GM21515 (cell line): ENCODE data around the gene ADAMTS7.
A peak's percentile ranks its signal among the peaks of the same experiment; 100 is the strongest.
"Not testable (repeated sequence)": the region's sequence is repeated elsewhere in the genome, so short reads cannot be mapped to it uniquely, and the experiment has no call there.

Source experiments
- ATAC-seq: cut with Tn5 transposase; IDR thresholded peaks from one replicate; pipeline ENCODE4 v1.9.1; 2021; ENCODE audit not compliant: unreplicated experiment

Gene ADAMTS7

DNA sequence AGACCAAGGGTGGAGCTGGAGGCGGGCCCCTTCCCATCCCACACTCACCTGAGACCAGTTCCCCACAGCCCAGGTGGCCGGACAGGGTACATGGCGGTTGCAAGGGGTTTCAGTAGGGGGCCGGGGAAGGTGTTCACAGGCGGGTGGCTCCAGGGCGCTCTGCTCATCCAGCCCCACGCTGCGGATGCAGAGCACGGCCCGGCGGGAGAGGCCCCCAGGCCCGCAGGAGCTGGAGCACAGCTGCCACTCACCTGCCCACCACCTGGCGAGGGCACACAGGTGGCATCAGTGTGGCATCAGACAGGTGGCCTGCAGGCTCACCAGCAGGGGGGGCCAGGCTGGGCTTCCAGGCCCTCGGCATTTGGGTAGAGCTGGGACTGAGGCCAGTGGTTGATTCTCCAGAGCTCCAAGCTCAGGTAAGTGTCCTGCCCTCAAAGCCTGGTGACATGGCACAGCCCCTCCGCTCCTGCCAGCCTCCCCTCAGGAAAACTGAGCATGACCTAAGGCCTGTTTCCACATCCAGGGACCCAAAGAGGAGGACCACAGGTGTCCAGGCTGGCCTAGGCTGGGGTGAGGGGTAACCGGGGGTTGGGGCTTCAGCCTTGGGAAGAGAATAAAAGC lies 43.8 kb downstream of the ADAMTS7 start:
- ATAC-seq: no peak

DNA sequence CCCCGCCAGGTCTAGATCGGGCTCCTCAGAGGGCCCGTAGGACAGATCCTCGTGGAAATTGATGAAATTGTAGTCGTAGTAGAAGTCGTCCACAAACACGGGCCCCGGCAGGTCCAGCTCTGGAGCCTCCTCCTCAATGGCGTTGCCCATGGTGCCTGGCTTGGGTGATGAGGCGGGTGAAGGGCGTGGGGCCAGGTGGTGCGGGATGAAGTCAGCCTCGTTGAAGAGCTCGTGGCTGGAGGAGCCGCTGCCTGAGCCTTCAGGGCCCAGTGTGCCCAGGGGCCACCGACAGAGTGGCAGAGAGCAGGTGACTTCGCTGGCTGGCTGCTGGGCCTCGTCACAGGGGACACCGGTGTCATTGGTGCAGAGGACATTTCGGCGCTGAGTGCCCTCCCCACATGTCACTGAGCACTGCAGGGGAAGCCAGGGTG lies 44.6 kb downstream of the ADAMTS7 start:
- ATAC-seq: not testable (repeated sequence)

GRCh38 chr15:78766041-78766440 lies 45.2 kb downstream of the ADAMTS7 start:
- ATAC-seq: no peak

DNA sequence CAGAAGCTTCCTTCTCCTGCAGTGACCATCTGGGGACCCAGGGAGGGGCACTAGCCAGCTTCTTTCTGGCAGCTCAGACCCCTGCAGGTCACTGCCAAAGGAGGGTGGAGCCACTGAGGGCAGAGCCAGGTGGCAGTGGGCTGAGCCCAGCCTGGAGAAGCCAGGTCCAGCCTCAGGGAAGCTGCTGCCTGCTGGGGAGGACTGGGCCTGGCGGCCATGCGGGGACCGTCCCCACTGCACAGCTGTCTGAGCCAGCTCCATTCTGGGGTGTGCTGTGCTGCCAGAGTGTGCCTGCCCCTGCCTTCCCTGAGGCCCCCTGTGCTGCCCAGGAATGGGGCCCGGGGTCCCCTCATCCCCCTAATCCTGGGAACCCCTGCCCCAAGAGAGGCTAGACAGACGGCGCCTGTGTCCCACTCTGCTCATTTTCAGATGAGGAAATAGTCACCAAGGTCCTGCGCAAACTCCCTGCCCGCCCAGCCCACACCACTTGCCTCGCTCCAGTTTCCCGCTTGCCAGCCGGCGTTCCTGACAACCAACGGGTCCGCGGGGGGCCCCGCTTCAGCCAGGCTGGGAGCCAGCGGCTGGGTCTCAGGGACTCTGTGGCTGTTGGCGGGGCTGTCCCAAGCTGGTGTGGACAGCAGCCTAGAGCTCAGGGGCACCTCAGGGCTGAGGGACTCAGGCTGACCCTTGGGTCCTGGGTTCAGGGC lies 46.0 kb downstream of the ADAMTS7 start:
- not testable (repeated sequence) for ATAC-seq

GRCh38 chr15:78764340-78765153 lies 46.7 kb downstream of the ADAMTS7 start:
- ATAC-seq: not testable (repeated sequence)

- ATAC-seq: no peak
Observed at GRCh38 chr15:78763796-78764241, 47.4 kb downstream of the ADAMTS7 start.

DNA sequence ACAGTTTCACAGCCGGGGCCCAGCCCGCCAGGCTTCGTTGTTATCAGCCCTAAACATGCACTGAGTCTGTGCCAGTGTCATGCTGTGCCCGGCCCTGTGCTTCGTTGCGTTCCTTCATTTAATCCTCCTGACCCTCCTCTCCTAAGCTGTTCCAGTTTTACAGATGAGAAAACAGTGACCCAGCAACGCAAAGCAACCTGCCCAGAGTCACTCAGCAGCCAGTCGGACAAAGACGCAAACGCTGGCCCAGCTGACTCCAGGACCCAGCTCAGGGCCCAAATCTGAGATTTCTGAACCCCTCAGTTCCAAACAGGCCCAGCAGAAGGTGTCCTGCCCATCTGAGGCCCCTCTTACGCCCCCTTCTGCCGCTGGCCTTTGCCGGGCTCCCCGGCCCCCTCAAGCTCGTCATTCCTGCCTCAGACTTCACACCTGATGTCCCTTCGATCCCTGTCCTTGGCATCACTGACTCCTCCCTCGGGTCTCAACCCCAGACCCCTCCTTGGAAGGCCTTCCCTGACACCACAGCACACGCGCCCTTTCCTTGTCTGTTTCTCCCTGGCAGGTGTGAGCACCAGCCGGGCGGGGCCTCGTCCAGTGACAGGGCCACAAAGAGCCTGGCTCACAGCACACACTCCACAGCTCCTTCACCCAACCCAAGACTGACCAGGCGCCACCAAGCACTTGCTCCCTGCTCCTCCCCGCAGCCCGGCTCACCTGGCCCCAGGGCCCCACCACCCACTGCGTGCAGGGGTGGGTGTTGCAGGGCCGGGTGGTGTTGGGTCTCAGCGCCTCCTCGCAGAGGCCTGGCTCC lies 48.1 kb downstream of the ADAMTS7 start:
- ATAC-seq: no peak

DNA sequence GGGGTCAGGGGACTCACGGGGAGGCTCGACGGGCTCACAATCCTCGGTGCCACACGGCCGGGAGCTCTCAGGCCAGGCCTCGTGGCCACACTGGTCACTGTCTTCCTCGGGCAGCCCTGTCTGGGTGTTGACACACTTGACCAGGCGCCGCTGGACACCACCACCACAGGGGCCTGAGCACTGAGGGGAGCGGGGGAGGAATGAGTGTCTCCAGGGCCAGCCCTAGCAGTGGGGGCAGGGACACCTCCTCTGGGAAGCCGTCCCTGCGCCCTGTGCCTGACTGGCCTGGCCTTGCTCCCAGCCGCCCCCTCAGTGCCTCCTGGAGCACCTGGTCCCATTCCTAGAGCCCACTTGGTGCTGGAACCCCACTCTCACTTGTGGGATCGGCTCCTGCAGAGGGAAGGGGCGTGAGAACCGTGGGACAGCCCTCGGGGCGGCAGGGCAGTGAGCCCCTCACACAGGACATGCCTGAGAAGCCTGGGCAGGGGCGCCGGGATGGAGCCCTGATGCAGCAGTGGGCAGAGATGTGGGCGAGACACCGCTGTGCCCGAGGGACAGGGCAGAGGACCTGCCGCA lies 48.8 kb downstream of the ADAMTS7 start:
- ATAC-seq: not testable (repeated sequence)

DNA sequence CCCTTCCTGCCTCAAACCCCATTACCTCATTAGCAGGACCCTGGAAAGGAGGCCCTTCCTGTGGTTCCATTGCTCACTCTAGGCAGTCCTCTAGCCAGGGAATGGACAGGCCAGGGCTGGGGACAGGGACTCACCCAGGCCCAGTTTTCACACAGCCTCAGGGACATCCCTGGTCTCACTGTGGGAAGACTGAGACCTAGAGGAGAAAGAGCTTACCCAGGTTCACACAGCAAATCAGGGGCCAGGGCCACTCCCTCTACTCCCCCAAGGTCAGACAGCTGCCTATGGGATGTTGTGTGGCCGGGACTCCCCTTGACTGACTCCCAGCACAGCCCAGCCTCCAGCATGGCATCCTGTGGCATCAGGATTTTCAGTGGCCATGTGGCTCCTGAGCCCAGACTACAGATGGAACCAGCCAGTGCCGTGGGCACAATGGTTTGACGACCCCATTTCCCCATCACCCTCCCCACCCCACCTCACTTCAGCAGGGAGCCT lies 49.3 kb downstream of the ADAMTS7 start:
- no peak for ATAC-seq

GRCh38 chr15:78761475-78761874 lies 49.8 kb downstream of the ADAMTS7 start:
- peak; percentile 44 for ATAC-seq

- ATAC-seq: no peak
Observed at GRCh38 chr15:78761020-78761419, 50.2 kb downstream of the ADAMTS7 start.

GRCh38 chr15:78760091-78760882 lies 51.0 kb downstream of the ADAMTS7 start:
- not testable (repeated sequence) for ATAC-seq

DNA sequence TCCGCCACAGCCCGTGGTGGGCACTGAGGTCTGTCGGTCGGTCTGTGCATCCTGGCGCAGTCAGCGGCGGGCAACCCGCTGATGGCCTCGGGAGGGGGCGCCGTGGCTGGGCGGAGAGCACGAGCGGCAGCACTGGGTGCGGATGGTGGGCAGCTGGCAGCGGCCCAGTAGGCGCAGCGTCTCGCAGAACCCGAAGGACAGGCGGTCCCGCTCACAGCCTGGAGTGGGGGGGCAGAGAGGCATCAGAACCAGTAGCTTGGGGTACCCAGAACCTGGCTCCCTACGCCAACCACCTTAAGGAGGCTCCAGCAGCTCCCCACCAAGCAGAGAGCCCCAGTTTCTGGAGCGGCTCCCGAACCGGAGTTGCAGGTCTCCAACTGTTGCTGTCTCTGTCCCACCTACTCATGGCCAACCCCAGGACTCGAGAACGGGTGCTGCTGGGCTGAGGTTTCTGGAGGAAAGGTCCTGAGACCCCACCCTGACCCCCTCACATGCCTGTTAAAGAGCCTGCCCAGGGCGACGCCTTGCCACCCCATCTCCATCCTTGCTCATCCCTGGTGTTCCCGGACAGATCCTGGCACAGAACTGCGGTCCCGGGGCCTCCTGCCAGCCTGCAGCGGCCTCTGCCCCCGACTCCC lies 51.8 kb downstream of the ADAMTS7 start:
- not testable (repeated sequence) for ATAC-seq

DNA sequence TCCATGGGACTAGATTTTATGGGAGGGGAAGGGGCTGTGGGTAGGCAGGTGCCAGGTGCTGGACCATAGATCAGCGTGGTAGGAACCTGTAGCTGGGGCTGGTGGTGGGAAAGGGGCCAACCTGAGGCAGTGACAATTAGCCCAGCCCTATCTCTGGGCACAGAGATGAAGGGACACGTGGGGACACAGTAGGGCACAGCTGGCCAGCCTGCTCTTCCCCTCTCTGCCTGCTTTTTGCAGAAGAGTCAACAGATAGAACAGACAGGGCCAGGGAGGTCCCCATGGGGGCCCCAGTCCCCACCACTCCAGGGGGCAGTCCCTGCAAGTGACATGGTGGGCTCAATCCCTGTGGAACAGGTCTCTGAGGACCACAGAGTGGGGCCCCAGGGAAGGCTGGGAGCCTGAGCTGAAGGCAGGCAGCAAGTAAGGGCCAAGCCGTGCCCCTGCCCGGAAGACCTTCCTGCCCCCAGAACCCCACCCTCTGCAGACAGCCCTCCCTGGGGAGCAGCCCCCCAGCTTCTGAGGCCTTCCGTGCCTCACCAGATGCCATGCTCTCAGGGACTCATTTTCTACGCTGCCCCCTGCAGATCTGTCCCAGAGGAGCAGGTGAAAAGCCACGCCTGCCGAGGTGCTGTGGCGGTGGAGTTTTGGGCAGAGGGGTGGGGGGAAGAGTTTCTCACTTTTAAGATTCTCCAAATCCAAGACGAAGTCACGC lies 52.6 kb downstream of the ADAMTS7 start:
- not testable (repeated sequence) for ATAC-seq

GRCh38 chr15:78758084-78758483 lies 53.2 kb downstream of the ADAMTS7 start:
- not testable (repeated sequence) for ATAC-seq

- ATAC-seq: no peak
Observed at GRCh38 chr15:78757636-78757905, 53.7 kb downstream of the ADAMTS7 start.

- ATAC-seq: peak; percentile 41
Observed at GRCh38 chr15:78756781-78757635, 54.3 kb downstream of the ADAMTS7 start.
